ENCODE measurements around the gene RACGAP1.
A peak's percentile ranks its signal among the peaks of the same experiment; 100 is the strongest.
"Not testable (repeated sequence)": the region's sequence is repeated elsewhere in the genome, so short reads cannot be mapped to it uniquely, and the experiment has no call there.

RACGAP1 gene

GRCh38 chr12:50055831-50056638 is 30.7 kb upstream of the RACGAP1 start:
- peak; percentile 10 to 38 for DNase-seq (ENCODE audit: low read depth in 2 of 2)

GRCh38 chr12:50053583-50053982 is 28.3 kb upstream of the RACGAP1 start:
- DNase-seq (ENCODE audit: low read depth in 2 of 2), result no peak

GRCh38 chr12:50052964-50053363 is 27.7 kb upstream of the RACGAP1 start:
- no peak for DNase-seq (ENCODE audit: low read depth in 2 of 2)

- DNase-seq (ENCODE audit: low read depth in 2 of 2), result no peak
Measured at GRCh38 chr12:50052544-50052943, 27.2 kb upstream of the RACGAP1 start.

GRCh38 chr12:50051101-50051806 is 26.0 kb upstream of the RACGAP1 start:
- no peak for DNase-seq (ENCODE audit: low read depth in 2 of 2)

- no peak for DNase-seq (ENCODE audit: low read depth in 2 of 2)
Measured at GRCh38 chr12:50050410-50051098, 25.3 kb upstream of the RACGAP1 start.

GRCh38 chr12:50050119-50050385 is 24.8 kb upstream of the RACGAP1 start:
- no peak for DNase-seq (ENCODE audit: low read depth in 2 of 2)

- no peak for DNase-seq (ENCODE audit: low read depth in 2 of 2)
Measured at GRCh38 chr12:50049254-50050118, 24.2 kb upstream of the RACGAP1 start.

GRCh38 chr12:50047693-50048250 is 22.5 kb upstream of the RACGAP1 start:
- DNase-seq (ENCODE audit: low read depth in 2 of 2), result no peak

GRCh38 chr12:50043854-50044253 is 18.6 kb upstream of the RACGAP1 start:
- DNase-seq (ENCODE audit: low read depth in 2 of 2), result no peak

GRCh38 chr12:50043308-50043707 is 18.0 kb upstream of the RACGAP1 start:
- no peak for DNase-seq (ENCODE audit: low read depth in 2 of 2)

- no peak for DNase-seq (ENCODE audit: low read depth in 2 of 2)
Measured at GRCh38 chr12:50042693-50043092, 17.4 kb upstream of the RACGAP1 start.

GRCh38 chr12:50041962-50042361 is 16.7 kb upstream of the RACGAP1 start:
- DNase-seq (ENCODE audit: low read depth in 2 of 2), result no peak

GRCh38 chr12:50041062-50041860 is 16.0 kb upstream of the RACGAP1 start:
- DNase-seq (ENCODE audit: low read depth in 2 of 2), result no peak

GRCh38 chr12:50040657-50041056 is 15.4 kb upstream of the RACGAP1 start:
- no peak for DNase-seq (ENCODE audit: low read depth in 2 of 2)

GRCh38 chr12:50039151-50039835 is 14.0 kb upstream of the RACGAP1 start:
- DNase-seq (ENCODE audit: low read depth in 2 of 2), result peak; percentile 56 to 66

GRCh38 chr12:50038336-50038735 is 13.0 kb upstream of the RACGAP1 start:
- DNase-seq (ENCODE audit: low read depth in 2 of 2), result no peak

GRCh38 chr12:50032854-50033581 is 7.7 kb upstream of the RACGAP1 start:
- DNase-seq (ENCODE audit: low read depth in 2 of 2), result no peak

- no peak for DNase-seq (ENCODE audit: low read depth in 2 of 2)
Measured at GRCh38 chr12:50032515-50032853, 7.2 kb upstream of the RACGAP1 start.

- DNase-seq (ENCODE audit: low read depth in 2 of 2), result not testable (repeated sequence)
Measured at GRCh38 chr12:50030449-50030848, 5.2 kb upstream of the RACGAP1 start.
